ENCODE results near the gene PLEKHG2.
"Not testable (repeated sequence)": the region's sequence is repeated elsewhere in the genome, so short reads cannot be mapped to it uniquely, and the experiment has no call there.

PLEKHG2 gene

GRCh38 chr19:39370735-39371134 lies 41.7 kb upstream of the PLEKHG2 start:
- ChIA-PET POLR2A (no interaction called here), CTCF (interaction anchor here (1.4 to 1.5 kb wide), 3 partner anchors 20 to 132 kb away, joined by 3 to 8 read pairs (median 4); partner anchors contain the start of genes MED29 and PAF1)
- no peak for DNase-seq (ENCODE audit: extremely low spot score)
- TF ChIP-seq CTCF (IDR thresholded peaks at IDR 0.05; ENCODE audit: control extremely low read depth, extremely low read depth, low read depth, missing control alignments): no peak

GRCh38 chr19:39372047-39372802 lies 40.2 kb upstream of the PLEKHG2 start:
- POLR2A ChIA-PET: no interaction called here
- TF ChIP-seq CTCF (IDR thresholded peaks at IDR 0.05; ENCODE audit: control extremely low read depth, extremely low read depth, low read depth, missing control alignments): no peak
- DNase-seq (ENCODE audit: extremely low spot score): no peak
- CTCF ChIA-PET: no interaction called here

GRCh38 chr19:39372941-39373340 lies 39.5 kb upstream of the PLEKHG2 start:
- POLR2A ChIA-PET: no interaction called here
- no peak for DNase-seq (ENCODE audit: extremely low spot score)
- CTCF ChIA-PET: interaction anchor here (1.1 kb wide), 1 partner anchor 12 kb away, joined by 3 read pairs; no protein-coding TSS in a partner anchor

GRCh38 chr19:39375929-39376328 lies 36.5 kb upstream of the PLEKHG2 start:
- no peak for DNase-seq (ENCODE audit: extremely low spot score)
- ChIA-PET POLR2A (interaction anchor here (1.4 kb wide), 1 partner anchor 10 kb away, joined by 3 read pairs; no protein-coding TSS in a partner anchor), CTCF (interaction anchor here (1.0 to 1.3 kb wide), 4 partner anchors 9 to 25 kb away, joined by 3 to 5 read pairs (median 4); no protein-coding TSS in a partner anchor)
- TF ChIP-seq CTCF (IDR thresholded peaks at IDR 0.05; ENCODE audit: control extremely low read depth, extremely low read depth, low read depth, missing control alignments): no peak

More at GRCh38 chr19:39372941-39373340, 39.5 kb upstream of the PLEKHG2 start:
- TF ChIP-seq CTCF (IDR thresholded peaks at IDR 0.05; ENCODE audit: control extremely low read depth, extremely low read depth, low read depth, missing control alignments): no peak

GRCh38 chr19:39377373-39378362 lies 34.8 kb upstream of the PLEKHG2 start:
- TF ChIP-seq CTCF (IDR thresholded peaks at IDR 0.05; ENCODE audit: control extremely low read depth, extremely low read depth, low read depth, missing control alignments): no peak
- no peak for DNase-seq (ENCODE audit: extremely low spot score)
- ChIA-PET CTCF (interaction anchor here (3.0 kb wide), 1 partner anchor 9 kb away, joined by 9 read pairs; no protein-coding TSS in a partner anchor), POLR2A (no interaction called here)

GRCh38 chr19:39379366-39379765 lies 33.1 kb upstream of the PLEKHG2 start:
- CTCF ChIA-PET: interaction anchor here (0.6 to 3.0 kb wide), 3 partner anchors 11 to 28 kb away, joined by 3 to 9 read pairs (median 3); no protein-coding TSS in a partner anchor
- POLR2A ChIA-PET: not testable (repeated sequence)

More at GRCh38 chr19:39379366-39379765, 33.1 kb upstream of the PLEKHG2 start:
- DNase-seq (ENCODE audit: extremely low spot score): not testable (repeated sequence)

Data from GM10248 (cell line).